Neural cell (in vitro differentiated cells): ENCODE results near the gene NOC2L. TPM values are rescaled to one million over a fixed set of nuclear protein-coding genes. Genes with fewer than 3 reads are reported as not detected.

Source experiments
- H2AFZ ChIP-seq: fragments of 200-600, 300-800 bp; sonication (generic), shearing (Covaris generic); 2 replicates; pipeline ENCODE4 v1.6.0; 2014; ENCODE audit warnings: low read depth, mild to moderate bottlenecking, antibody characterized with exemption, low read length, moderate library complexity
- H3F3A ChIP-seq: fragments of 200-600 bp; shearing (Covaris generic); 2 replicates; pipeline ENCODE4 v1.6.1; 2016; ENCODE audit warnings: mild to moderate bottlenecking, moderate library complexity, mixed read lengths, antibody characterized with exemption, low read length; ENCODE audit not compliant: insufficient read depth, poor library complexity, severe bottlenecking
- H3K27ac ChIP-seq: fragments of 200-600, 300-800 bp; sonication (generic), shearing (Covaris generic); 2 replicates; pipeline ENCODE4 v1.5.1; 2014; ENCODE audit warnings: mild to moderate bottlenecking, low read length, moderate library complexity
- H3K27me3 ChIP-seq: fragments of 300-800, 200-600 bp; sonication (generic), shearing (Covaris generic); 2 replicates; pipeline ENCODE4 v1.6.0; 2014; ENCODE audit warnings: mild to moderate bottlenecking, low read depth, low read length, moderate library complexity; ENCODE audit not compliant: insufficient read depth
- H3K36me3 ChIP-seq: fragments of 300-800, 200-600 bp; sonication (generic), shearing (Covaris generic); 2 replicates; pipeline ENCODE4 v1.5.1; 2014; ENCODE audit warnings: mild to moderate bottlenecking, antibody characterized with exemption, low read length, moderate library complexity; ENCODE audit not compliant: insufficient read depth
- H3K4me2 ChIP-seq: fragments of 300-800, 200-600 bp; sonication (generic), shearing (Covaris generic); 2 replicates; pipeline ENCODE4 v1.6.0; 2014; ENCODE audit warnings: mild to moderate bottlenecking, low read length
- H3K4me3 ChIP-seq: fragments of 300-800, 200-600 bp; sonication (generic), shearing (Covaris generic); 2 replicates; pipeline ENCODE4 v1.5.1; 2014; ENCODE audit warnings: mild to moderate bottlenecking, low read length, moderate library complexity
- H3K79me2 ChIP-seq: fragments of 200-600 bp; shearing (Covaris generic); replicated peaks from 2 replicates; pipeline ENCODE4 v1.6.0; 2014; ENCODE audit warnings: mild to moderate bottlenecking, low read length, moderate library complexity; ENCODE audit not compliant: insufficient read depth
- H3K9ac ChIP-seq: fragments of 300-800, 200-600 bp; sonication (generic), shearing (Covaris generic); 2 replicates; pipeline ENCODE4 v1.6.1; 2016; ENCODE audit warnings: mild to moderate bottlenecking, low read length, mixed read lengths
- H3K9me2 ChIP-seq: fragments of 200-600 bp; shearing (Covaris generic); 2 replicates; pipeline ENCODE4 v1.6.1; 2016; ENCODE audit warnings: mild to moderate bottlenecking, low read length, mixed read lengths; ENCODE audit not compliant: insufficient read depth
- H3K9me3 ChIP-seq: fragments of 200-600, 300-800 bp; sonication (generic), shearing (Covaris generic); 2 replicates; pipeline ENCODE4 v1.6.1; 2016; ENCODE audit warnings: mild to moderate bottlenecking, mixed run types, low read length, moderate library complexity, mixed read lengths
- H4K20me1 ChIP-seq: fragments of 200-600 bp; shearing (Covaris generic); 2 replicates; pipeline ENCODE4 v1.6.1; 2016; ENCODE audit warnings: mild to moderate bottlenecking, mixed run types; ENCODE audit not compliant: insufficient read depth
- EP300 ChIP-seq: fragments of 450-650 bp; conservative IDR thresholded peaks from 2 replicates; pipeline ENCODE4 v1.6.1; 2014; ENCODE audit warnings: antibody characterized with exemption, mild to moderate bottlenecking, moderate library complexity; ENCODE audit not compliant: poor library complexity, severe bottlenecking
- EZH2 ChIP-seq: fragments of 200-600, 300-800 bp; shearing (Covaris generic), sonication (generic); IDR thresholded peaks from 2 replicates; pipeline ENCODE4 v1.6.1; 2014; ENCODE audit warnings: antibody characterized with exemption, low read length, borderline replicate concordance, mild to moderate bottlenecking; ENCODE audit not compliant: insufficient read depth, poor library complexity, severe bottlenecking
- MXI1 ChIP-seq: fragments of 450-650 bp; conservative IDR thresholded peaks from 2 replicates; pipeline ENCODE4 v1.6.1; 2014; ENCODE audit warnings: antibody characterized with exemption, mild to moderate bottlenecking; ENCODE audit not compliant: poor library complexity, severe bottlenecking
- RAD21 ChIP-seq: fragments of 450-650 bp; conservative IDR thresholded peaks from 2 replicates; pipeline ENCODE4 v1.6.1; 2014; ENCODE audit warnings: antibody characterized with exemption, mild to moderate bottlenecking, moderate library complexity
- TAF1 ChIP-seq: IDR thresholded peaks from 2 replicates; pipeline ENCODE4 v1.6.1; 2012; ENCODE audit warnings: low read depth
- polyA plus RNA-seq: library from polyadenylated mRNA; depleted of rRNA; stranded (reverse); fragments of >200 nt; gene quantifications from 2 replicates; pipeline ENCODE4 v1.2.3, GENCODE V29; 2014
- TF ChIP-seq, protein P1 (sequence below): IDR thresholded peaks from 2 replicates; pipeline ENCODE4 v1.6.1; 2012; ENCODE audit warnings: borderline replicate concordance
- TF ChIP-seq, protein P2 (sequence below): fragments of 450-650 bp; IDR thresholded peaks from 2 replicates; pipeline ENCODE4 v1.5.1; 2014; ENCODE audit warnings: antibody characterized with exemption, mild to moderate bottlenecking, moderate library complexity; ENCODE audit not compliant: poor library complexity, severe bottlenecking

Gene NOC2L
- polyA plus RNA-seq, 1 donor from 2014 or later, result 77.2 TPM

DNA sequence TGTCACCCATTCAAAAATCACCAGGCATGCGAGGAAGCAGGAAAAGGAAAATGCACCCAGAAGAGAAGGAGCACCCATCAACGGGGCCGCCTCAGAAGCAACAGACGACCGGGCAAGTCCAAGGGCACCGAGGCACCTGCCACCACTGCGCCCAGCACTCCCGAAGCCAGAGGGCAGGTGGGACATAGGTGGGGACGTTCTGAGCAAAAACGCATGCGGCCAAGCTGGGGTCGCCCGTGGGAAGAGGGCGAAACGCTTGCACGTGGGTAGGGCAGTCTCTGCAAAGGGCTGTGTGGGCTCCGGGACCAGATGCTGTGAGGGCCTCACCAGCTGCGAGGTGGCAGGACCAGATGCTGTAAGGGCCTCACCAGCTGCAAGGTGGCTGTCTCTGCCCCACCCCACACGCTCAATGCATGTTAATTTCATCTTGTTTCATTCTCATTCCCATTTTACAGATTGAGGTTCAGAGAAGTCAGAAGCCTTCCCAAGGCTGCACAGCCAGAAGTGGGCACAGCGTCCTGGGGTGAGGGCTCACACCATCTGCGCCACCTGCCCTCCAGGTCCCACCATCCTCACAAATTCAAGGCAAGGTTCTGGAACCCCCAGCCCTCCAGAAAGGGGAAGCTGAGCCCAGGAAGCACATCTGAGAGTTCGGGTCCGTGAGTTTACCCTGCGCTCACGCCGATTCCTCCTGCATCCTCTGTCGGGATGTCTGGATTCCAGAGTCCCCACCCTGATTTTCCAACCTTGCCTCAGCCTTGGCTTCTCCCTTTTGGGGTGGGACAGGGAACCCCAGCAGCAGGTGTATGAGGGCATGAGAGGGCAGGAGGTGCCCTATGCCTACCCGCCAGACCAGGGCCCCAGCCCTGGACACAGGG, 43.5 kb downstream of the NOC2L start:
- no peak for TF ChIP-seq MXI1
- Histone ChIP-seq H3K27ac (no peak overlapping the region), H3K36me3 (no peaks in the 10 kb centered on the region), H3K9me3 (no peaks in the 10 kb centered on the region), H4K20me1 (no peaks in the 10 kb centered on the region), H3K9ac (no peak overlapping the region), H3K4me2 (no peak overlapping the region), H3K27me3 (no peaks in the 10 kb centered on the region), H3K9me2 (no peaks in the 10 kb centered on the region), H3K79me2 (no peaks in the 10 kb centered on the region), H3F3A (no peaks in the 10 kb centered on the region), H3K4me3 (no peak overlapping the region), H2AFZ (no peak overlapping the region)

DNA sequence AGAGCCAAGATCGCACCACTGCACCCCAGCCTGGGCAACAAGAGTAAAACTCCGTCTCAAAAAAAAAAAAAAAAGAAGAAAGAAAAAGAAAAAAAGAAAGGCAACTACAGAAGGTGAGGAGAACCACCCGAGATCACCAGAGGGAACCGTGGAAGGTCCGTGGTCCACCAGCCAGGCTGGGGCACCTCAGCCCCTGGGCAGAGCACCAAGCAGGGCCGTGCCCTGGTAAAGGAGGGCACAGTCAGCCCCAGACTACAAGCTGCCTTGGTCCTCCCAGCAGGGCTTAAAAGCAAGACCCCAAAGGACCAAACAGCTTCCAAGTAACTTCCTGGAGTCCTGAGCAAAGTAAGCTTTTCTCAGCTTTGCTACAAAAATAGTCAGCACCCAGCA, 44.2 kb downstream of the NOC2L start:
- Histone ChIP-seq H3K27ac (no peak overlapping the region), H4K20me1 (no peaks in the 10 kb centered on the region), H3K36me3 (no peaks in the 10 kb centered on the region), H3K9me2 (no peaks in the 10 kb centered on the region), H3K79me2 (no peaks in the 10 kb centered on the region), H3K9me3 (no peaks in the 10 kb centered on the region), H3K27me3 (no peaks in the 10 kb centered on the region), H3F3A (no peaks in the 10 kb centered on the region), H3K4me2 (no peak overlapping the region), H3K9ac (no peak overlapping the region), H3K4me3 (no peak overlapping the region), H2AFZ (no peak overlapping the region)
- TF ChIP-seq RAD21 (no peak), EZH2 (no peak), TAF1 (no peak)

DNA sequence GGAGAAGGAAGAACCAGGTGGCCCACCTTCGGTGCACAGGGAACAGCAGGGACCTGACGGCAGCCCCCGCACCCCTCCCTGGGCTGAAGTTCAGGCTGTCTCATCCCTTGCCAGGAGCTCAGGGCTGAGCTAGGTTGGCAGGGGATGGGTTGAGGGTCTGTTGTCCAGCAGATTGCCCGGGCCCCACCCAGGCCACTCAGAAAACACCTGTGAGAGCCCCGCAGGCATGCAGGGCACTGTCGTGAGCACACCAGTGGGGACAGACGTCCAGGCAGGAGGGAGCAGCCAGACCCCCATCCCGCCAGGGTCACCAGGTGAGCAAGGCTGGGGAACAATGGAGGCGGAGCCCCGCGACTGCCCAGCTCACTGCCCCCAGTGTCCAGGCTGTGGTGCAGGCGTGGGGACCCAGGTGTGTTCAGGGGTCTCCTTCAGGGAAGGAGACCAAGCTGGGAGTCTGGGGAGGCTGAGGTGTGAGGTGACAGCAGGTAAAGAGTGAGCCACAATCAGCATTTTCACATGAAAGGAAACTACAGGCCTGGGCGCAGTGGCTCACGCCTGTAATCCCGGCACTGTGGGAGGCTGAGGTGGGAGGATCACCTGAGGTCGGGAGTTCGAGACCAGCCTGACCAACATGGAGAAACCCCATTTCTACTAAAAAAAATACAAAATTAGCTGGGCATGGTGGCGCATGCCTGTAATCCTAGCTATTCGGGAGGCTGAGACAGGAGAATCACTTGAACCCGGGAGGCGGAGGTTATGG, 44.7 kb downstream of the NOC2L start:
- no peaks in the 10 kb centered on the region for H4K20me1 ChIP-seq
- no peak overlapping the region for H3K4me2 ChIP-seq
- H3K9me2 ChIP-seq, result no peaks in the 10 kb centered on the region
- no peaks in the 10 kb centered on the region for H3K9me3 ChIP-seq
- H2AFZ ChIP-seq, result no peak overlapping the region
- no peak overlapping the region for H3K27ac ChIP-seq
- no peaks in the 10 kb centered on the region for H3K27me3 ChIP-seq
- TF ChIP-seq, protein P1, sequence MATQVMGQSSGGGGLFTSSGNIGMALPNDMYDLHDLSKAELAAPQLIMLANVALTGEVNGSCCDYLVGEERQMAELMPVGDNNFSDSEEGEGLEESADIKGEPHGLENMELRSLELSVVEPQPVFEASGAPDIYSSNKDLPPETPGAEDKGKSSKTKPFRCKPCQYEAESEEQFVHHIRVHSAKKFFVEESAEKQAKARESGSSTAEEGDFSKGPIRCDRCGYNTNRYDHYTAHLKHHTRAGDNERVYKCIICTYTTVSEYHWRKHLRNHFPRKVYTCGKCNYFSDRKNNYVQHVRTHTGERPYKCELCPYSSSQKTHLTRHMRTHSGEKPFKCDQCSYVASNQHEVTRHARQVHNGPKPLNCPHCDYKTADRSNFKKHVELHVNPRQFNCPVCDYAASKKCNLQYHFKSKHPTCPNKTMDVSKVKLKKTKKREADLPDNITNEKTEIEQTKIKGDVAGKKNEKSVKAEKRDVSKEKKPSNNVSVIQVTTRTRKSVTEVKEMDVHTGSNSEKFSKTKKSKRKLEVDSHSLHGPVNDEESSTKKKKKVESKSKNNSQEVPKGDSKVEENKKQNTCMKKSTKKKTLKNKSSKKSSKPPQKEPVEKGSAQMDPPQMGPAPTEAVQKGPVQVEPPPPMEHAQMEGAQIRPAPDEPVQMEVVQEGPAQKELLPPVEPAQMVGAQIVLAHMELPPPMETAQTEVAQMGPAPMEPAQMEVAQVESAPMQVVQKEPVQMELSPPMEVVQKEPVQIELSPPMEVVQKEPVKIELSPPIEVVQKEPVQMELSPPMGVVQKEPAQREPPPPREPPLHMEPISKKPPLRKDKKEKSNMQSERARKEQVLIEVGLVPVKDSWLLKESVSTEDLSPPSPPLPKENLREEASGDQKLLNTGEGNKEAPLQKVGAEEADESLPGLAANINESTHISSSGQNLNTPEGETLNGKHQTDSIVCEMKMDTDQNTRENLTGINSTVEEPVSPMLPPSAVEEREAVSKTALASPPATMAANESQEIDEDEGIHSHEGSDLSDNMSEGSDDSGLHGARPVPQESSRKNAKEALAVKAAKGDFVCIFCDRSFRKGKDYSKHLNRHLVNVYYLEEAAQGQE, result no peak
- TF ChIP-seq RAD21 (no peak), EP300 (no peak), EZH2 (no peak), MXI1 (no peak), TAF1 (no peak)
- TF ChIP-seq, protein P2, sequence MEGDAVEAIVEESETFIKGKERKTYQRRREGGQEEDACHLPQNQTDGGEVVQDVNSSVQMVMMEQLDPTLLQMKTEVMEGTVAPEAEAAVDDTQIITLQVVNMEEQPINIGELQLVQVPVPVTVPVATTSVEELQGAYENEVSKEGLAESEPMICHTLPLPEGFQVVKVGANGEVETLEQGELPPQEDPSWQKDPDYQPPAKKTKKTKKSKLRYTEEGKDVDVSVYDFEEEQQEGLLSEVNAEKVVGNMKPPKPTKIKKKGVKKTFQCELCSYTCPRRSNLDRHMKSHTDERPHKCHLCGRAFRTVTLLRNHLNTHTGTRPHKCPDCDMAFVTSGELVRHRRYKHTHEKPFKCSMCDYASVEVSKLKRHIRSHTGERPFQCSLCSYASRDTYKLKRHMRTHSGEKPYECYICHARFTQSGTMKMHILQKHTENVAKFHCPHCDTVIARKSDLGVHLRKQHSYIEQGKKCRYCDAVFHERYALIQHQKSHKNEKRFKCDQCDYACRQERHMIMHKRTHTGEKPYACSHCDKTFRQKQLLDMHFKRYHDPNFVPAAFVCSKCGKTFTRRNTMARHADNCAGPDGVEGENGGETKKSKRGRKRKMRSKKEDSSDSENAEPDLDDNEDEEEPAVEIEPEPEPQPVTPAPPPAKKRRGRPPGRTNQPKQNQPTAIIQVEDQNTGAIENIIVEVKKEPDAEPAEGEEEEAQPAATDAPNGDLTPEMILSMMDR, result no peak
- no peaks in the 10 kb centered on the region for H3K79me2 ChIP-seq
- no peaks in the 10 kb centered on the region for H3F3A ChIP-seq
- H3K9ac ChIP-seq, result no peak overlapping the region
- H3K36me3 ChIP-seq, result no peaks in the 10 kb centered on the region
- H3K4me3 ChIP-seq, result no peak overlapping the region
